T-helper 2 cell treated with Interferon-gamma antibody and Interleukin-4, amounts not matched to agents 100 ng/mL and 5 ng/mL, for 36 hours (primary cell): ENCODE results near the gene KCNH8. TPM values are rescaled to one million over a fixed set of nuclear protein-coding genes. Genes with fewer than 3 reads are reported as not detected.

Experiments used
- intact Hi-C: fragments of 100-400 bp; cut with micrococcal nuclease; formaldehyde crosslinking; loops from one replicate; pipeline ENCODE4 v1.15.1; 2023
- total RNA-seq: library from RNA; stranded (reverse); gene quantifications from 2 replicates; pipeline ENCODE4 v1.2.3, GENCODE V29; 2022

Gene KCNH8
- total RNA-seq, 1 donor from 2014 or later = not detected

DNA sequence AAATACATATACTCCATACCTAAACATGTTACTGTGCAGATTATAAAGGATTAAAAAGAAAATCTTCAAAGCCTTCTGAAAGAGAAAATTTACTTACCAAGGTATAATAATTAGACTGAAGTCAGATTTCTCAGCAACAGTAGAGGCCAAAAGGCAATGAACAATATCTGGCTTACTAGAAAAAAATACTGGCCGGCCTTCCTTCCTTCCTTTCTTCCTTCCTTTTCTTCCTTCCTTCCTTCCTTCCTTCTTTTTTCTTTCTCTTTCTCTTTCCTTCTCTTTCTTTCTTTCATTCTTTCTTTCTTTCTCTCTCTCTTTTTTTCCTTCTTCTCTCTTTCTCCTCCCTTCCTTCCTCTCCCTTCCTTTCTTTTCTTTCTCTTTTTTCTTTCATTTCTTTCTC is 209.6 kb downstream of the KCNH8 start:
- intact Hi-C loops = no loop called here

DNA sequence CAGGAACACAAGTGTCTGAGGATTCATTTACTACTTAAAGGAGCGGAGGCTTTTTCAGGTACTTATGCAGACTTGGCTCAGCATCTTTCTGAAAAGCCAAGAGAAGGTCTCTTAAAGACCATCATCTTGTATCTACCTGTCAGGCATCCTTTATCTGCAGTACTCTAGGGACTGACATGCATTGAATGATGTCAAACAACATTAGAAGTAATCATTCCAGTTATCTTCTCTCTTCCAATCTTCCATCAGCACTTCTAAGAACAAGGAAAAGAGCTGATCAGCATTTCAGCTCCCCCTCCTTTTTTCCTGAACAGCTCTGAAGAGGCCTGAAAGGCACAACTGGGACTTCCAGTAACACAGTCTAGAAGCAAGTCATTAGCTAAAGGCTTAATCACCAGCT is 214.8 kb downstream of the KCNH8 start:
- intact Hi-C loops = no loop called here

DNA sequence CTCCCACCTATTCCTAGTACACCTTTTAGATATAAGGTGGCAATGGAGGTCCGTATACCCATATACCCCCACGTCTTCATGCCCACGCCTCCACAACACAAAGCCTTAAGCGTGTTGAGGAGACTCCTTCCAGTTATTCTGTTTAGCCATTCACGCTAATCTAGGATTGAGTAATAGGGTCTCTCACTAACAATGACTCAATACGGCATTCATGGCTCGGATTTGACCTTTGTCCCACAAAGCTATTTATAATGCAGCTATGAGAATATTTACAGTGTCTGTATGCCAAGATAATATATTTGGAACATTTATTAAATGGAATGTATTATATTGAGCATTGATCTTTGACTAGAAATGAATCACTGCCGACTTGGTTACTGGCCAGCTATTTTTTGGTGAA is 215.8 kb downstream of the KCNH8 start:
- intact Hi-C loops = no loop called here

DNA sequence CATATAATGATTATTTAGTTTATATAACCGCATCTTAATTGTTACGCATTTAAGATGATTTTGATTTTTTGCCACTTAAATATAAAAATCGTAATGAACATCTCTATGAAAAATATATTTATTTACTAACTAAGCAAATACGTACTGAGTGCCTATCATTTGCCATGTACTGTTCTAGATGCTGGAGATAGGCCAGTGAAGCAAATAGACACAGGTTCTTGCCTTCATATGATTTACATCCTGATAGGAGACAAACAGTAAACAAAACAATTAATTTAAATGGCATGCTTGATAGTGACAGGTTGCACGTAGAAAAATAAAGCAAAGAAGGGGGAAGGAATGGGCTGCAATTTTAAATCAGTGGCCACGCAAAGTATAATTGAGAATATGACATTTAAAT is 217.2 kb downstream of the KCNH8 start:
- intact Hi-C loops = no loop called here

DNA sequence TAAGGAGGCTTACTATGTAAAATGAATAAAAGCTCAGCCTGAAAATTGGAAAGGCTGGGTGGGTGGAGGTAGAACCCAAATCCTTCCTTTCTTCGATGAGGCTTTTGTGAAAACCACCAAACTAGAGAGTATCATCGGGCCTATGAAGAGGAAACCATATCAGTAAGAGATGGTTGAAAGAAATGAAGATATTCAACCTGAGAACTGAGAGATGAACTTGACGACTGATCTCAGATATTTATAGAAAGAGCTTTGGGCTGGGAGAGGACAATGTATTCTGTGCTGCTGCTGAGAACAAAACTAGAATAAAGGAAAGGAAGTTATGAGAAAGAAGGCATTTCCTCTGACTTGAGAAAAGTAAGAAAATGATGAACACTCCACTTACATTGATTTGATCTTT is 236.6 kb downstream of the KCNH8 start:
- intact Hi-C loops = no loop called here

DNA sequence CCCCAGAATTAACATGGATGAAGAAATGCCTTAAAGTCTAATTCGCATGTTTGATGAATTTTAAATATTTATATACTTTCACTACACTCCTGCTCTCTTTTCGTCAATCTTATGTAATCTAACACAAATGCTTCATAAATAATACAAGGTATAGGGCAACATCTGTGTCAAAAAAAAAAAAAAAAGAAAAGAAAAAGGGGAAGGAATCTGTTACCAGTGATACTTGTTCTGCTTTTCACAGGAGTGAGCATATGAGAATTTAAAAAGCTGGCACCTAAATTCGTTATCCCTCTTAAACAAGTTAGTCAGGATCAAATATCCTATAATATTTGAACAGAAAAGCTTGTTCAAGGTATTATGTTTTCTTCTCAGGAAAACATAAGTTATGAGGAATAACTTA is 243.8 kb downstream of the KCNH8 start:
- intact Hi-C loops = no loop called here

DNA sequence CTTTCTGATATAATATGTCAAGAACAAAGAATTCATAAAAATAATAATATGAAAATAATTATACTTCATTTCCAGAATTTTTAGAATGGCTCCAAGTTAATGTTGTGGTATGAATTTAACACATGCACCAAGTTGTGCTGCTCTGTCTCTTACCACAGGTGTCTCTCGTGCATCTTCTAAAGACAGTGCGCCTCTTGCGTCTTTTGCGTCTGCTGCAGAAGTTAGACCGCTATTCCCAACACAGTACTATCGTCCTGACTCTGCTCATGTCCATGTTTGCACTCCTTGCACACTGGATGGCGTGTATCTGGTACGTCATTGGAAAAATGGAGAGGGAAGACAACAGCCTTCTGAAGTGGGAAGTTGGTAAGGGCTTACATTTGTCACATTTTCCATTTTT is 246.6 kb downstream of the KCNH8 start:
- intact Hi-C loops = no loop called here

DNA sequence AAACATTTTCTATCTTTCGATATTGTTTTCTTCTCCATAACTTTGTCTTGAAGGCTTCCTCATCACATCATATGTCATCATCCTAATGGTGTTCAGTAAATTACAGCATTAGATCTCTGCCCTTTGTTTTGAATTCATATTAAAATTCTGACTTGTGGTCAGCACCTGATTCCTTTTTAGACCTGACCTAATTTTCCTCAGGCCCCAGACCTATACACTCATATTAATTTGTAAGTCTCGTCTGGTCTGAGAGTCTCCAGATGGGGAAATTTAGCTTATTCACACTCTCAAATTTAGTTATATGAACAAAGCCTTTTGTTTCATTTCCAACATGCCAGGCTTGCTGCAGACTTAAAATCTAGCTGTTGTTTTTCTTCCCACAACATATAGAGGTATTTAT is 248.4 kb downstream of the KCNH8 start:
- intact Hi-C loops = no loop called here

DNA sequence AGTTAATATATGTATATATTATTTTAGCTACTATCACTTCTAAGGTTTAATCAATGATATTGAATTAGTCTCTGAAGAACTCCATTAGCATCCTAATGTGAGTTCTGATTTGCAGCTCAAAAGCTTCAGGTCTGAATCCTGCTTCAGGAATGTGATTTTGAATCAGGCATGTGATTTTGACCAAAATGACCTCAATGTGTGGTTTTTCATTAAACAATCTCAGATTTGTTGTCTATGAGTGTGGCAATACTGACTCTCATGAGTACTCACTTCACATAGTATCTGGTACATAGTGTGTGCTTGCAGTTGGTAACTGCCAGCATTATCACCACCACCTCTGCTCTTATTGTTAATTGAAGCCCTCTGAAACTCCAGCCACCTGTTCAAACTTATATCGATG is 251.0 kb downstream of the KCNH8 start:
- intact Hi-C loops = no loop called here

DNA sequence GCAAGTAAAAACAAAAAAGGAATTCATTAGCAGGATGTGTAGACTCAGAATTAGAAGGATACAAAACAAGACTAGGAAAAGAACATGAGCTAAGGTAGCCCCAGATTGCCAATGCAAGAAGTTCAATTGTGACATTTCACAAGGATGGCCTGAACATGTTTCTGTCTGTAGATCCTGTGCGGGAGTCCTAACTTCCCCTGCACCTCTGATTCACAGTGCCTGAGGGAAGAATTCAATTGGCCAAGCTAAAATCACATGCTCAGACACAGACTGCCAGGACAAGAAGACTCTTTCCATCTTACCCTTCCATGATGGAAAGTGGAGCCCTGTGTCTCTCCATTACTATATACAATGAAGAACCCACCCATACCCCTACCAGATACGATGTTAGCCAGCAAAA is 251.5 kb downstream of the KCNH8 start:
- intact Hi-C loops = no loop called here

DNA sequence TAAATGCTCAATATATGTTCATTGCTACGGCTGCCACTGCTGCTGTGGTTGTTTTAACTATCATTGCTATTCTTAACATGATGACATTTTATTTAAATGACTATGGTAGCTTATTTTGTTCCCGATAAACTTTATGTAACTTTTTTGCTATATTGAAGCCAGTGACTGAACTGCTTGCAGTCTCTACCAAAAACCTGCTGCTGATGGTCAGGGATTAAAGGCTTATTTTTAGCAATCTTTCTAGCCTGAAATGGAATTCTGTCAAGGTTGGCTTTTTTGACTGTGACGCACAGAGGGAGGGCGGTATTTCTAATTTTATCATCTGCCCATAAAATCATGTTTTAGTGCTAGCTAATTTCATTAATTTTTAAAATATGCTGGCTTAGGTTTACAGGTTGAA is 271.8 kb downstream of the KCNH8 start:
- intact Hi-C loops = no loop called here

DNA sequence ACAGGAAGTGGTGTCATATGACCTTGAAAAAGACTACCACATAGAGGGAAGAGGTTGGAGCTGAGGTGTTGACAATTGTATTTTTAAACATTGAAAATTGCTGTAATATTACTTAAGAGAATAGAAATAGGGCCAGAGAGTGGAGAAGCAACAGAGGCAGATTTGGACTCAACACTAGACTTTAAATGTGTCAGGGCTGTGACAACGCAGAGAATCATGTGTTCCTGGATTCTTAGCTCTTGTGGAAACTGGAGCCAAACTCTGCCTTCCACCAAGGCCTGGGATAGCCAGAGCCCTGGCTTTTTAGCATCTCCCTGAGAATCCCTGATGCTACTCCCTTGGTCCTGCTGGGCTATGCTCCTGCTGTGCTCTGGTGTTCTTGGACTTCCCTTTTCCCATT is 277.5 kb downstream of the KCNH8 start:
- intact Hi-C loops = no loop called here

DNA sequence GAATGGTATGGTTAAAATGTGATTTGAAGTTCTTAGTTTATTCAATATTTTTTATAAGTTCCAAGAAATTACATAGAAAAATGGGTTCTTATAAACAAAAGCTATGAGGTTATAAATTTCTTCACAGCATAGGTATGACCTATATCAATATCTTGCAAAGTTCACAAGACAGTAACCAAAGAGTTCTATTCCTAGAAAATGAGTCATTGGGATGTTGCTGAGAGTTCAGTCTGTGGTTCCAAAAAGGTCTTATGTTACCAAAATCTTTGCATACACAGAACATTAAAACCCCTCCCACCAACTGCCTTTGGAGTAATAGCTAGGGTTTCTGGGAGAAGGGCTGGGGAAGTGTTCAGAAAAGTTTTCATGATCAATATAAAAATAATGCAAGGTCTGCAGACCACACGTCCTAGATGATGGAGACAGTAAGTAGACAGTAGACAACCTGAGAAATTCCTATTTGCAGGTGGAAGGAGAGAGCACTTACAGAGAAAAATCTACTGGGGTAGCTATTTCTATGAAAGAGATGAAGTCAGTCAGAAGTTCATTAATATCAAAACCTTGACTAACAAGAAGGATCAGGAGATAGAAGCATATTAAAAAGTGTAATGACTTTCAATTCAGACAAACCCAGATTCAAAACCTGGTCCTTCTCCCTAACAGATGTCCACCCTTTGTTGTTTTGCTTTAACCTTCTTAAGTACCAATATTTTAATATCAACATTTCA is 279.3 kb downstream of the KCNH8 start:
- intact Hi-C loops = no loop called here

DNA sequence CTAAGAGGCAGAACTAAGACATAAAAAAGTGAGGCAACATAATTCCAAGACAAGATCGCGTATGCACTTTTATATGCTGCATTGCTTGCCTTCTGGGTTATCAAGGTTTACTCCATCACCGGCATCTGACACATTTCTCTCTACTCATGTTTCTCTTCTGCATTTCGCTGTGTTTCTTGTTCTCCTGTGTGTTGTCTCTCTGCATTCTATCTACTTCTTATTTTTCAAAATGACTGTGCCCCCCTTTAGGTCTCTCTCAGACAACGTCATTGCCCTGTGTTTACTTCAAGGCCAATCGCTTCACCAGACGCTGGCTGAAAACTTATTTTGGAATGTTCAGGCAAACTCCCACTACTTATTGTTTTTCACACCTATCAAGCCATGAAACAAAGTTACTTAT is 280.4 kb downstream of the KCNH8 start:
- intact Hi-C loops = no loop called here

DNA sequence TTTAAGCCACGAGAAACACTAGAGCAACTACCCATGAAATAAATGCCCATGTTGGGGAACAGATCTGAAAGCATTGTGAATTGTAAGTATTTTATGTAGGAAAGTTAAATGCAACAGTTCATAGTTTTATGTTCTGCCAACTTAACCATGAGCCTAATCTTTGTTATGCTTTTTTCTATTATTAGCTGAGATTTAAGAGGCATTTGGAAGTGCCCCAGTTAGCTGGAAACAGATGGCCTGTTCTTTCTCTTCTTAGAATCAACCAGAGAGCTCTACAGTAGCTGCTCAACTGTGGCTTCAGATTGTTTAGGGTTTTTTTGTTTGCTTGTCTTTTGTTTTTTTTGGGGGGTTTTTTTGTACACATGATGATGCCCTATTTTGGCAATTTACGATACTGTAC is 284.4 kb downstream of the KCNH8 start:
- intact Hi-C loops = no loop called here

DNA sequence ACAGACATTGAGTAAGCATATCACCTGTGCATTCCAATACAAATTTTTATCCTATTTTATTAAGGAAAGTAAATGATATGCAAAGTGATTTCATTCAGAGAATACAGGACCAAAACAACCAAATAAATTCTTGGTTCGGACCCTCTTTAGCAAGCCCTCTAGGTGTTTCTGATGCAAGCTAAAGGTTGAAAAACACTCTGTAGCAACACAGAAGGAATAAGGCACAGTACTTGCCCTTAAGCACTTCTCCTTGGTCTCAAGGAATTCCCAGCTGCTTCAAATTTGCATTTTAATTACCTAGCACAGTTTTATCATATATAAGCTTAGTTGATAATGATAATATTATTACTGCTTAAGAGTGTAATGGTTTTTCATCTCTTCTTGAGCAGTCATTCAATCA is 288.4 kb downstream of the KCNH8 start:
- intact Hi-C loops = no loop called here

DNA sequence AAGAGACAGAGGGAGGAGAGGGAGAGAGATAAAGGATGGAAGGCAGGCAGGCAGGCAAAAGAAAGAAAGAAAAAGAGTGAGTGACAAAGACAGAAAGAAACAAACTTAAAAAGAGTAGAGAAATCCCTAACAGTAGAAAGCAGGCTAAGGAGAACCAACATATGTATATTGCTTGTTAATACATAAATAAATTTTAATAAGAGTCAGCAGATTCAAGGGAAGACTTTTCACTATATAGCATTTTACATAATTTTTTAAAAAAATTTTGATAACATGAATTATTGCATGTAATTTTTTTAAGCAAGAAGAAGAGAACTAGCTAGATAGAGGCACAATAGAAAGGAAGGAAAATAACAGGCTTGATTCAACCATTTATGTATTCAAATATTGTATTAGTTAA is 291.6 kb downstream of the KCNH8 start:
- intact Hi-C loops = no loop called here

DNA sequence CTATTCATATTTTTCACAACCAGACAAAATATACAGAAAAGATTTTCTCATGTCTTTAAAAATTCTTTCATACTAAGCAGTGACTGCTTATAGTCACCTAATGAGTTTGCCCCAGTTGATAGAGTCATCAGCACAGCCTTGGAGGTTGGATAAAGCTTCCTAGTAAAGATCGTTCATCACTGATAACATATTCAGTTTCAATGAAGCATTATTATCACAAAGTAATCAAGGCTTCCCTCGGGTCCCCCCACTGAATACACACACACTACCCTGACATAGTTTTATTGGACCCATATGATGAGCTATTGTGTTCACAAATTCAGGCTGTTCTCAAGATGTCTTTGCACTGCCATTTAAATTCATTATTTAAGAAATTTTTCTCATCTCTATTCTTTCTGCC is 297.8 kb downstream of the KCNH8 start:
- intact Hi-C loops = no loop called here

DNA sequence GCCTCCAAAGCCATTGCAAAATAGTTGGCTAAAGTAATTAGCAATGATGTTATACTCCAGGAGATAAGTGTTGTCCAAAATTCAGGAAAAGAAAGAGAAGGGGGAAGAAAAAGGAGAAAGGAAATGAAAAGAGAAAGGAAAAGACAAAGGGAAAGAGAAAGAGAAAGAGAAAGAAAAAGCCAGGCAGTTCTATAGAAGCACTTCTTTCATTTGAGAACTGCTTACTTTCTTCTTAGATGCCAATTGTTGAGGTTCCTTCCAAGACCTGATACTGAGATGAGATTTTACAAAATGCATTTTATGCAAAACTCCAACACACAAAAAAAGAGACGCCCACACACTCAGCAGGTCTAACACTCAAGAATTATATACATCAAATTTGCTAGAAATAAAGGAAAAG is 298.4 kb downstream of the KCNH8 start:
- intact Hi-C loops = no loop called here

DNA sequence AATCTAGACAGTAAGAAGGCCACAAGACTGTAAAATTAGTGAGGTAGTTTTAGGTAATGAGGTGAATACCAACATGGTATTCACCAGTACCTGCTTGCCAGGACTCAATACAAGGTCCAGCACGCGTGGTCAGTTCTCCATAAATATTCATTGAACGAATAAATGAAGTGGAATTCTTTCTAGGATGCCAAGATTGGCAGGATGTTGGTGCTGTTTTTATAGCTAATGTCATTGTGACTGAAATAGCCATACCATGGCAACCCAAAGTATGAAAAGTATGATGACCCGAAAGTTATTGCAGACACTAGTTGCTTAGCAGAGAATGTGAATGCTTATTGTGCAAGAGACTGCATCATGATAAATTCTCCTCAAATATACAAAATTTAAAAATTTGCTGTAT is 307.2 kb downstream of the KCNH8 start:
- intact Hi-C loops = no loop called here

DNA sequence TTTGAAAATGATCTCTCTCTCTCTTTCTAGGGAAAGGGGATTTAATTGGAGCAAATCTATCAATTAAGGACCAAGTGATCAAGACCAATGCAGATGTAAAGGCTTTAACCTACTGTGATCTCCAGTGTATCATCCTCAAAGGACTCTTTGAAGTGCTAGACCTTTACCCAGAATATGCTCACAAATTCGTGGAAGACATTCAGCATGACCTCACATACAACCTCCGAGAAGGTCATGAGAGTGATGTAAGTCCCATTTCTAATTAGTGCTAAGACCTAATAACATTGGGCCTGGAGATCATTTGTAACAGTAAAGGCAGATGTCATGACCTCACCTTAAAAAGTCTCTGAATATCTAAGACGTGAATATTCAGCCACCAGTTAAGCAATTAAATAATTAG is 308.4 kb downstream of the KCNH8 start:
- intact Hi-C loops = no loop called here

DNA sequence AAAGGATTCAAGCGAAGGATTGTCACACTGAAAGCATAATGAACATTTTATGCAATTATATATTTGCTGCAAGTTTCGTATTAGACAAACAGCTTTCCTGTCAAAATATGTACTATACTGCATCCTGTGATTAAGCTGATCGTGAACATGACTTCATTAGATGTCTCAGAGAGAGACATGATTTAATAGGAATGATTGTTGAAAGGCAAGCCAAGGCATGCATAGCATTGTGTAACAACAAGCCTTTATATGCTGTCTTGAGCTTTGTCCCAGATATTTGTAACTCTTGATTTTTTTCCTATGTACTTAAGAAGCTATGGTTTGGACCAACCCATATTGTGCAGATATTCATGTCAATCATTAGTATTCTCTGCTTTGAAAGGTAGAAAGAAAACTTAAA is 309.1 kb downstream of the KCNH8 start:
- intact Hi-C loops = no loop called here

DNA sequence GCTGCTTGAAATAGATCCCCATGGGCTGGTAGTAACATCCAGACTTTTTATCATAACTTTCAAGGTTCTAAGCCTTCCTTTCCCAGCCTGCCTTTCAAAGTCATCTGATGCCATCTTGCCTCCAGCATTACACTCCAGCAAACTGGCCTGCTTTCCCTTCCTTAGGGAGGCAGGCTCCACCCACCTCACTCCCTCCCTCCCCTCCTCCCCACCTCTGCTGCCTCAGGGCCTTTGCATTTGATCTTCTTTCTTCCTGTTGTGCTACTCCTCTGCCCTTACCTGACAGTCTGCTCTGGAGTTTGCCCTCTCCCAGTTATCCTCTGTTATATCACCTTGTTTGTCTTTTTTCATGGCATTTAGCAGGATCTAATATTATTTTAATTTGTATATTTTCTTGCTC is 319.5 kb downstream of the KCNH8 start:
- intact Hi-C loops = no loop called here

DNA sequence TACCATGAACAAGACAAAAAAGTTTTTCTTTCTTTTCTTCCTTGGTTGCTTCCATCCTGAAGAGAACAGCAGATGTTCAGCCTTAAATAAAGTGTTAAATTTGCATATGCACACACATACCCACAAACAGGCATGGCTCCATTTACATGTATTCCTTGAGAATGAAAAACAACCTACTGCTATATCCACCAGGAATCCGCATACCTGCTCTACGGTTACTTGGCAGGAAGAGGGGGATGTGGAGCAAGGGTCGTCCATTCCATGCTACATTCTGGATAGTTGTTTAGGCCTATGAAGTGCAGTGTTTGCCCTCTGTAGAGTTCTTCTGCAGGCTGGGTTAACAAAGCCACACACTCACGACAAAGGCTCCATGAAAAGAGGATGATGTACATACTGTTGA is 322.8 kb downstream of the KCNH8 start:
- intact Hi-C loops = no loop called here
